Keratinocyte (primary cell): Measurements from ENCODE around the gene TRPM1.

Source experiments
- EZH2 ChIP-seq: IDR thresholded peaks from one replicate; pipeline ENCODE4 v1.6.1; 2012; ENCODE audit warnings: inconsistent platforms, mild to moderate bottlenecking, low read length, moderate library complexity
- TF ChIP-seq, protein P1 (sequence below), 3 experiments: IDR thresholded peaks in 1 of 3; conservative IDR thresholded peaks in 1 of 3; optimal IDR thresholded peaks in 1 of 3; 2 replicates in 2 of 3; 3 replicates in 1 of 3; pipeline versions ENCODE3 to v1.5.1; 2011; ENCODE audit warnings: low read length in 3 of 3, mild to moderate bottlenecking in 3 of 3, moderate library complexity in 2 of 3, control low read depth in 1 of 3, inconsistent platforms in 1 of 3; ENCODE audit not compliant: insufficient read depth in 2 of 3; ENCODE audit errors: extremely low read depth in 1 of 3

DNA sequence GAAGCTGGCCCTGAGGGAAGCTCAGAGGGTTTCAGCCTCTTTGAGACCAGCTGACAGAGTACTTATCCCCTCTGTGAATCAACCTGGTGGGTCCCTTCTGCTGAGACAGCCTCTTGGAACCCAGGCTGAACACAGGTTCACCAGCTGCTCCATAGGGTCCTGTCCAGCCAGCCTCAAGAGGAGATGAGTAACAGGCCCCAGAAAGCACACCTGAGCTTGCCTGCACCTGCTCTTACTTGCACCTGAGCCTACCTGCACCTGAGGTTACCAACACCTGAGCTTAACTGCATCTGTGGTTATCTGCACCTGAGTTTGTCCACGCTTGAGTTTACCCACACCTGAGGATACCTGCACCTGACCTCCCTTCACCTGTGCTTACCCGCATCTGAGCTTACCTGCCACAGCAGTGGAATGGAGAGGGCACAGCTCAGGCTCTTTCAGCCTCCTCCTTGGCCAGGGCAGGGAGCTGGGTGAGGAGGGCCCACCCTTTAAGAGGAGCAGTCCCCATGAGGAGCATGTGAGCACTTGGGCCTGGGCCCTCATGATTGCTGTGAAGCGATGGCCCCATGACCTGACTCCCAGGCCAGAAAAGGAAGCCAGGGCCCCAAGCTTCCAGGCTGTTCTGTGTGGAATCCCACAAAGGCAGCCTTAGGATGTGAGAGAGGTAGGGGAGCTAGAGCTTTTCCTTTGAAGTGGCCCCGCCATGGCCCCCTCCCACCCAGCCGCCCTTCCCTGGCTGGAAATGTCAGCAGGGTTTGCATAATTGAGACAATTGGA is at the start of gene TRPM1:
- TF ChIP-seq, protein P1, sequence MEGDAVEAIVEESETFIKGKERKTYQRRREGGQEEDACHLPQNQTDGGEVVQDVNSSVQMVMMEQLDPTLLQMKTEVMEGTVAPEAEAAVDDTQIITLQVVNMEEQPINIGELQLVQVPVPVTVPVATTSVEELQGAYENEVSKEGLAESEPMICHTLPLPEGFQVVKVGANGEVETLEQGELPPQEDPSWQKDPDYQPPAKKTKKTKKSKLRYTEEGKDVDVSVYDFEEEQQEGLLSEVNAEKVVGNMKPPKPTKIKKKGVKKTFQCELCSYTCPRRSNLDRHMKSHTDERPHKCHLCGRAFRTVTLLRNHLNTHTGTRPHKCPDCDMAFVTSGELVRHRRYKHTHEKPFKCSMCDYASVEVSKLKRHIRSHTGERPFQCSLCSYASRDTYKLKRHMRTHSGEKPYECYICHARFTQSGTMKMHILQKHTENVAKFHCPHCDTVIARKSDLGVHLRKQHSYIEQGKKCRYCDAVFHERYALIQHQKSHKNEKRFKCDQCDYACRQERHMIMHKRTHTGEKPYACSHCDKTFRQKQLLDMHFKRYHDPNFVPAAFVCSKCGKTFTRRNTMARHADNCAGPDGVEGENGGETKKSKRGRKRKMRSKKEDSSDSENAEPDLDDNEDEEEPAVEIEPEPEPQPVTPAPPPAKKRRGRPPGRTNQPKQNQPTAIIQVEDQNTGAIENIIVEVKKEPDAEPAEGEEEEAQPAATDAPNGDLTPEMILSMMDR (optimal IDR thresholded peaks at IDR 0.05 in 1 of 3, IDR thresholded peaks at IDR 0.05 in 1 of 3, conservative IDR thresholded peaks at IDR 0.05 in 1 of 3; ENCODE audit: extremely low read depth in 1 of 3, insufficient read depth in 2 of 3, low read length in 3 of 3): no peak
- TF ChIP-seq EZH2: no peak
